ENCODE measurements around the gene DLD.

Gene DLD

GRCh38 chr7:107914831-107915230 is 23.8 kb downstream of the DLD start:
- TF ChIP-seq CSDC2 (CRISPR knock-in tag; IDR thresholded peaks at IDR 0.05) (no peak), OSR1 (CRISPR knock-in tag; IDR thresholded peaks at IDR 0.05) (no peak), CREB5 (CRISPR knock-in tag; IDR thresholded peaks at IDR 0.05; ENCODE audit: low read depth) (no peak), ZFP30 (CRISPR knock-in tag; IDR thresholded peaks at IDR 0.05) (no peak), SNAI2 (CRISPR knock-in tag; IDR thresholded peaks at IDR 0.05) (no peak), PATZ1 (CRISPR knock-in tag; IDR thresholded peaks at IDR 0.05; ENCODE audit: borderline replicate concordance) (no peak), PPARA (CRISPR knock-in tag; IDR thresholded peaks at IDR 0.05; ENCODE audit: borderline replicate concordance) (no peak), GLIS3 (CRISPR knock-in tag; IDR thresholded peaks at IDR 0.05) (no peak), ISL1 (CRISPR knock-in tag; IDR thresholded peaks at IDR 0.05) (no peak), ZC3H10 (CRISPR knock-in tag; IDR thresholded peaks at IDR 0.05) (no peak)
- TF ChIP-seq, protein P1, sequence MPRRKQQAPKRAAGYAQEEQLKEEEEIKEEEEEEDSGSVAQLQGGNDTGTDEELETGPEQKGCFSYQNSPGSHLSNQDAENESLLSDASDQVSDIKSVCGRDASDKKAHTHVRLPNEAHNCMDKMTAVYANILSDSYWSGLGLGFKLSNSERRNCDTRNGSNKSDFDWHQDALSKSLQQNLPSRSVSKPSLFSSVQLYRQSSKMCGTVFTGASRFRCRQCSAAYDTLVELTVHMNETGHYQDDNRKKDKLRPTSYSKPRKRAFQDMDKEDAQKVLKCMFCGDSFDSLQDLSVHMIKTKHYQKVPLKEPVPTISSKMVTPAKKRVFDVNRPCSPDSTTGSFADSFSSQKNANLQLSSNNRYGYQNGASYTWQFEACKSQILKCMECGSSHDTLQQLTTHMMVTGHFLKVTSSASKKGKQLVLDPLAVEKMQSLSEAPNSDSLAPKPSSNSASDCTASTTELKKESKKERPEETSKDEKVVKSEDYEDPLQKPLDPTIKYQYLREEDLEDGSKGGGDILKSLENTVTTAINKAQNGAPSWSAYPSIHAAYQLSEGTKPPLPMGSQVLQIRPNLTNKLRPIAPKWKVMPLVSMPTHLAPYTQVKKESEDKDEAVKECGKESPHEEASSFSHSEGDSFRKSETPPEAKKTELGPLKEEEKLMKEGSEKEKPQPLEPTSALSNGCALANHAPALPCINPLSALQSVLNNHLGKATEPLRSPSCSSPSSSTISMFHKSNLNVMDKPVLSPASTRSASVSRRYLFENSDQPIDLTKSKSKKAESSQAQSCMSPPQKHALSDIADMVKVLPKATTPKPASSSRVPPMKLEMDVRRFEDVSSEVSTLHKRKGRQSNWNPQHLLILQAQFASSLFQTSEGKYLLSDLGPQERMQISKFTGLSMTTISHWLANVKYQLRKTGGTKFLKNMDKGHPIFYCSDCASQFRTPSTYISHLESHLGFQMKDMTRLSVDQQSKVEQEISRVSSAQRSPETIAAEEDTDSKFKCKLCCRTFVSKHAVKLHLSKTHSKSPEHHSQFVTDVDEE (CRISPR knock-in tag; IDR thresholded peaks at IDR 0.05) = no peak
- no peak for ATAC-seq

GRCh38 chr7:107915541-107915940 is 24.6 kb downstream of the DLD start:
- ATAC-seq = no peak
- TF ChIP-seq CSDC2 (CRISPR knock-in tag; IDR thresholded peaks at IDR 0.05) (no peak), ESRRG (CRISPR knock-in tag; IDR thresholded peaks at IDR 0.05) (no peak), ZNF565 (CRISPR knock-in tag; conservative IDR thresholded peaks at IDR 0.05; ENCODE audit: low read depth) (no peak), GLIS3 (CRISPR knock-in tag; IDR thresholded peaks at IDR 0.05) (no peak), OSR1 (CRISPR knock-in tag; IDR thresholded peaks at IDR 0.05) (no peak), ZFP3 (CRISPR knock-in tag; IDR thresholded peaks at IDR 0.05) (no peak)
- TF ChIP-seq, protein P1 (CRISPR knock-in tag; IDR thresholded peaks at IDR 0.05) = no peak

DNA sequence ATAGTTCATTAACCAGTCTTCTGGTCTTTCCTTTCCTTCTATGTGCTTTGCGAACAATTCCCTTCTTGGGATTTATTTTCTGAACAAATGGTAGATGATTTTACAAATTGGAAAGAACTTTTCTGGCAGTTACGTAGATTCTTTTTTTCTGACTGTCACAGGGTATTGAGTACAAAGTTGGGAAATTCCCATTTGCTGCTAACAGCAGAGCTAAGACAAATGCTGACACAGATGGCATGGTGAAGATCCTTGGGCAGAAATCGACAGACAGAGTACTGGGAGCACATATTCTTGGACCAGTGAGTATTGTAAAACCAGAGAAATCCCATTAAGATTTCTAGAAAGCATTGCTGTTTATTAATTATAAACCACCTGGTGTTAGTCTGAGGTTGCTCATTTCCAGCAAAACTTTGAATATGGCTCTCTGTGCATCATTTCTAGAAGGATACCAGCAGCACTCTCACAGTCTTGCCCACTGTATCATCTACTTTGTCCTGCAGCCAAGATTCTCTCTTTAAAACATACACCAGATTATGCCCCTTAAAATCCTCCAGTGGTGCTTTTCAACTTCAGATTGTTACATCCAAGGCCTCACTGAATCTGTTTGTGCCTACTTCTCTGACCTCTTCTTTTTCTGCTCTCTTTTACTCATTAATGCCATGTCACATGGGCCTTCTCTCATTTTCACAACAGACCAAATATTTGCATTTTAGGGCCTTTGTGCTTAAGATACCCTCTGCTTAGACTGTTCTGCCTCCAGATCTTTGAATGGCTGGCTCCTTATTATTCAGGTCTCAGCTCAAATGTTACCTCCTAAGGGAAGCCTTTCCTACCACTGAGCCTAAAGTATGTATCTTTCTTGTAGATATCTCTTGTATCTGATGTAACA is 27.0 kb downstream of the DLD start:
- TF ChIP-seq ZC3H10 (CRISPR knock-in tag; IDR thresholded peaks at IDR 0.05) (no peak), CSDC2 (CRISPR knock-in tag; IDR thresholded peaks at IDR 0.05) (no peak), ZFP30 (CRISPR knock-in tag; IDR thresholded peaks at IDR 0.05) (no peak), GLIS3 (CRISPR knock-in tag; IDR thresholded peaks at IDR 0.05) (no peak)
- peak; percentile 18 for ATAC-seq

GRCh38 chr7:107918948-107919347 is 28.0 kb downstream of the DLD start:
- no peak for ATAC-seq
- TF ChIP-seq BACH2 (CRISPR knock-in tag; IDR thresholded peaks at IDR 0.05; ENCODE audit: borderline replicate concordance) (no peak), ZNF565 (CRISPR knock-in tag; conservative IDR thresholded peaks at IDR 0.05; ENCODE audit: low read depth) (no peak)
